NCI-H446 treated with DMSO at 0.1 percent for 48 hours (cell line): ENCODE data around the gene LAMC2.
"Not testable (repeated sequence)": the region's sequence is repeated elsewhere in the genome, so short reads cannot be mapped to it uniquely, and the experiment has no call there.

ENCODE experiments used
- DNase-seq: peaks from one replicate; lab custom pipeline; 2025; lab: John Stamatoyannopoulos, UW

LAMC2 gene

GRCh38 chr1:183185941-183186490, at the start of gene LAMC2:
TSS of gene LAMC2 (plus strand) at chr1:183186264. CDS start at chr1:183186353, 89 bp downstream.
- no peak for DNase-seq

- no peak for DNase-seq
These were observed 48.3 kb upstream of the LAMC2 start for GRCh38 chr1:183137782-183138181.

- DNase-seq, result no peak
These were observed 47.8 kb upstream of the LAMC2 start for GRCh38 chr1:183138301-183138700.

- peak; percentile 12 for DNase-seq
These were observed 46.7 kb upstream of the LAMC2 start for GRCh38 chr1:183139281-183139942.

GRCh38 chr1:183140633-183141032, 45.4 kb upstream of the LAMC2 start:
- DNase-seq, result no peak

GRCh38 chr1:183142171-183142570, 43.9 kb upstream of the LAMC2 start:
- DNase-seq, result no peak

GRCh38 chr1:183143576-183144315, 42.3 kb upstream of the LAMC2 start:
- no peak for DNase-seq

- no peak for DNase-seq
These were observed 41.3 kb upstream of the LAMC2 start for GRCh38 chr1:183144752-183145151.

GRCh38 chr1:183147735-183148134, 38.3 kb upstream of the LAMC2 start:
- no peak for DNase-seq

- DNase-seq, result no peak
These were observed 37.5 kb upstream of the LAMC2 start for GRCh38 chr1:183148599-183148998.

- DNase-seq, result no peak
These were observed 36.8 kb upstream of the LAMC2 start for GRCh38 chr1:183149273-183149672.

GRCh38 chr1:183150032-183150431, 36.0 kb upstream of the LAMC2 start:
- DNase-seq, result not testable (repeated sequence)

GRCh38 chr1:183150445-183150844, 35.6 kb upstream of the LAMC2 start:
- DNase-seq, result no peak

- no peak for DNase-seq
These were observed 33.9 kb upstream of the LAMC2 start for GRCh38 chr1:183152180-183152579.

- DNase-seq, result no peak
These were observed 30.1 kb upstream of the LAMC2 start for GRCh38 chr1:183155939-183156338.

- DNase-seq, result no peak
These were observed 26.1 kb upstream of the LAMC2 start for GRCh38 chr1:183159960-183160359.

- no peak for DNase-seq
These were observed 24.7 kb upstream of the LAMC2 start for GRCh38 chr1:183161391-183161790.

GRCh38 chr1:183163316-183163715, 22.7 kb upstream of the LAMC2 start:
- no peak for DNase-seq

GRCh38 chr1:183164340-183164739, 21.7 kb upstream of the LAMC2 start:
- no peak for DNase-seq

GRCh38 chr1:183164963-183165362, 21.1 kb upstream of the LAMC2 start:
- no peak for DNase-seq

GRCh38 chr1:183165456-183165855, 20.6 kb upstream of the LAMC2 start:
- no peak for DNase-seq

GRCh38 chr1:183166454-183166853, 19.6 kb upstream of the LAMC2 start:
- no peak for DNase-seq

GRCh38 chr1:183167676-183168075, 18.4 kb upstream of the LAMC2 start:
- DNase-seq, result no peak
